ENCODE measurements around the gene CPA1.

Gene CPA1

GRCh38 chr7:130429019-130429418 is 48.7 kb downstream of the CPA1 start:
- peaks cover 16% of the 10 kb centered on the region for H3K4me1 ChIP-seq (ENCODE audit: insufficient read depth, low read length, severe bottlenecking)
- no peak overlapping the region for H3K4me2 ChIP-seq (ENCODE audit: low read length)
- no peak overlapping the region for H3K27ac ChIP-seq (ENCODE audit: low read depth, low read length, poor library complexity, severe bottlenecking)
- TF ChIP-seq EZH2 (IDR thresholded peaks at IDR 0.05; ENCODE audit: borderline replicate concordance, low read length): no peak
- TF ChIP-seq, protein P1, sequence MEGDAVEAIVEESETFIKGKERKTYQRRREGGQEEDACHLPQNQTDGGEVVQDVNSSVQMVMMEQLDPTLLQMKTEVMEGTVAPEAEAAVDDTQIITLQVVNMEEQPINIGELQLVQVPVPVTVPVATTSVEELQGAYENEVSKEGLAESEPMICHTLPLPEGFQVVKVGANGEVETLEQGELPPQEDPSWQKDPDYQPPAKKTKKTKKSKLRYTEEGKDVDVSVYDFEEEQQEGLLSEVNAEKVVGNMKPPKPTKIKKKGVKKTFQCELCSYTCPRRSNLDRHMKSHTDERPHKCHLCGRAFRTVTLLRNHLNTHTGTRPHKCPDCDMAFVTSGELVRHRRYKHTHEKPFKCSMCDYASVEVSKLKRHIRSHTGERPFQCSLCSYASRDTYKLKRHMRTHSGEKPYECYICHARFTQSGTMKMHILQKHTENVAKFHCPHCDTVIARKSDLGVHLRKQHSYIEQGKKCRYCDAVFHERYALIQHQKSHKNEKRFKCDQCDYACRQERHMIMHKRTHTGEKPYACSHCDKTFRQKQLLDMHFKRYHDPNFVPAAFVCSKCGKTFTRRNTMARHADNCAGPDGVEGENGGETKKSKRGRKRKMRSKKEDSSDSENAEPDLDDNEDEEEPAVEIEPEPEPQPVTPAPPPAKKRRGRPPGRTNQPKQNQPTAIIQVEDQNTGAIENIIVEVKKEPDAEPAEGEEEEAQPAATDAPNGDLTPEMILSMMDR (IDR thresholded peaks at IDR 0.05; ENCODE audit: low read length): no peak
- no peak overlapping the region for H2AFZ ChIP-seq (ENCODE audit: low read length)
- H3K9ac ChIP-seq (ENCODE audit: low read length): no peak overlapping the region
- H3K4me3 ChIP-seq (ENCODE audit: low read depth, low read length, poor library complexity, severe bottlenecking): no peak overlapping the region
- no peaks in the 10 kb centered on the region for H3K27me3 ChIP-seq (ENCODE audit: insufficient read depth, low read length)
- H3K79me2 ChIP-seq (ENCODE audit: insufficient read depth, low read length): no peaks in the 10 kb centered on the region
- H3K36me3 ChIP-seq (ENCODE audit: insufficient read depth, low read length): peaks cover 25% of the 10 kb centered on the region
- H4K20me1 ChIP-seq (ENCODE audit: insufficient read depth, low read length): no peaks in the 10 kb centered on the region
- no peaks in the 10 kb centered on the region for H3K9me2 ChIP-seq (ENCODE audit: low read depth, low read length)
- H3F3A ChIP-seq (ENCODE audit: insufficient read depth, low read length): no peaks in the 10 kb centered on the region
- H3K9me3 ChIP-seq (ENCODE audit: low read length): no peaks in the 10 kb centered on the region

GRCh38 chr7:130430115-130430514 is 49.8 kb downstream of the CPA1 start:
- no peak overlapping the region for H2AFZ ChIP-seq (ENCODE audit: low read length)
- peaks cover 16% of the 10 kb centered on the region for H3K4me1 ChIP-seq (ENCODE audit: insufficient read depth, low read length, severe bottlenecking)
- H3K27ac ChIP-seq (ENCODE audit: low read depth, low read length, poor library complexity, severe bottlenecking): no peak overlapping the region
- no peaks in the 10 kb centered on the region for H3F3A ChIP-seq (ENCODE audit: insufficient read depth, low read length)
- H4K20me1 ChIP-seq (ENCODE audit: insufficient read depth, low read length): no peaks in the 10 kb centered on the region
- no peaks in the 10 kb centered on the region for H3K9me2 ChIP-seq (ENCODE audit: low read depth, low read length)
- no peaks in the 10 kb centered on the region for H3K9me3 ChIP-seq (ENCODE audit: low read length)
- 0 out of 2 replicates have a peak, but pooled peaks cover 4% of the 10 kb centered on the region for H3K79me2 ChIP-seq (ENCODE audit: insufficient read depth, low read length)
- H3K27me3 ChIP-seq (ENCODE audit: insufficient read depth, low read length): no peaks in the 10 kb centered on the region
- H3K4me3 ChIP-seq (ENCODE audit: low read depth, low read length, poor library complexity, severe bottlenecking): no peak overlapping the region
- H3K9ac ChIP-seq (ENCODE audit: low read length): no peak overlapping the region
- no peak for TF ChIP-seq EZH2 (IDR thresholded peaks at IDR 0.05; ENCODE audit: borderline replicate concordance, low read length)
- TF ChIP-seq, protein P1 (IDR thresholded peaks at IDR 0.05; ENCODE audit: low read length): no peak
- peaks cover 21% of the 10 kb centered on the region for H3K36me3 ChIP-seq (ENCODE audit: insufficient read depth, low read length)
- H3K4me2 ChIP-seq (ENCODE audit: low read length): no peak overlapping the region

DNA sequence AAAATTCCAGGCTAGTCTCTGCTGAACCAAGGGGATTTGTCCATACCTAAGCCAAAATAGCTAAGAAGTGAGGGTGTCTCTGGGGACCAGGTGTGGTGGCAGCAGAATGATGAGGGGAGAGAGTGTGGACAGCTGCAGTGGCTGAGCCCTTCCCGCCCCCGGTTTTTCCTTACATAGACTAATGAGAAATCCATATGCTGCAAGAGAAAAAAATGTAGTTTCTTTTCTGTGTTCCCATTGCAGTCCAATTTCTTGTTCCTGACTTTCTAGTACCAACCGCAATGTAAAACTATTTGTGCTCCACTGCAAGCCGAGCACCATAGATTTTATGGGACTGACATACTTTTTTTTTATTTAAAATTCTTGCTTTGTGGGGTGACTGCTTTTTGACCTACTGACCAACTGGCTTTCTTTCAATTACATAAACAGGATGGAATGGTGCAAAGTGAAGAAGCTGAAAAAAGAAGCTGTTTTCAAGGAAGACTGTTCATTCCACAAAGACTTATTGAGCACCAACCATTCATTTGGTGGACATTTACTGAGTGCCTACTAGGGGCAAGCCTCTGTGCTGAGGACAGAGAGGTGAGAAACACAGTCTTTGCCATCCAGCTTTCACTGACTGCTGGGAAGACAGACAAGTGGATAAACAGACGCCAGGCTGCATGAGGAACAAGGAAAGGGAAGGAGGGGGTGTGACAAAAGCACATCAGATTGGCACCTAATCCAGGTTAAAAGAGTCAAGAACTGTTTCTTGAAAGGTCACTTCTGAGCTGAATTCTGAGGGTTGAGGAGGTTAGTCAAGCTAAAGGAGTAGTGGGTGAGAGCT is 50.8 kb downstream of the CPA1 start:
- Histone ChIP-seq H3K9me2 (ENCODE audit: low read depth, low read length) (no peaks in the 10 kb centered on the region), H2AFZ (ENCODE audit: low read length) (no peak overlapping the region), H3K79me2 (ENCODE audit: insufficient read depth, low read length) (0 out of 2 replicates have a peak, but pooled peaks cover 4% of the 10 kb centered on the region), H3K27ac (ENCODE audit: low read depth, low read length, poor library complexity, severe bottlenecking) (no peak overlapping the region), H3K4me2 (ENCODE audit: low read length) (no peak overlapping the region), H4K20me1 (ENCODE audit: insufficient read depth, low read length) (no peaks in the 10 kb centered on the region), H3K4me1 (ENCODE audit: insufficient read depth, low read length, severe bottlenecking) (peaks cover 16% of the 10 kb centered on the region), H3K9ac (ENCODE audit: low read length) (no peak overlapping the region), H3F3A (ENCODE audit: insufficient read depth, low read length) (no peaks in the 10 kb centered on the region), H3K27me3 (ENCODE audit: insufficient read depth, low read length) (no peaks in the 10 kb centered on the region), H3K9me3 (ENCODE audit: low read length) (no peaks in the 10 kb centered on the region), H3K4me3 (ENCODE audit: low read depth, low read length, poor library complexity, severe bottlenecking) (no peak overlapping the region), H3K36me3 (ENCODE audit: insufficient read depth, low read length) (peaks cover 16% of the 10 kb centered on the region)
- TF ChIP-seq EZH2 (IDR thresholded peaks at IDR 0.05; ENCODE audit: borderline replicate concordance, low read length): no peak
- TF ChIP-seq, protein P1 (IDR thresholded peaks at IDR 0.05; ENCODE audit: low read length): no peak
